ENCODE measurements around the gene ZNF35. TPM values are rescaled to one million over a fixed set of nuclear protein-coding genes. Genes with fewer than 3 reads are reported as not detected.

Gene ZNF35
- total and polyA plus RNA-seq, 2 donors (not counting 3 experiments of a cell fraction or from before 2014, with no cell fraction given): 2.5 to 9.1 TPM

DNA sequence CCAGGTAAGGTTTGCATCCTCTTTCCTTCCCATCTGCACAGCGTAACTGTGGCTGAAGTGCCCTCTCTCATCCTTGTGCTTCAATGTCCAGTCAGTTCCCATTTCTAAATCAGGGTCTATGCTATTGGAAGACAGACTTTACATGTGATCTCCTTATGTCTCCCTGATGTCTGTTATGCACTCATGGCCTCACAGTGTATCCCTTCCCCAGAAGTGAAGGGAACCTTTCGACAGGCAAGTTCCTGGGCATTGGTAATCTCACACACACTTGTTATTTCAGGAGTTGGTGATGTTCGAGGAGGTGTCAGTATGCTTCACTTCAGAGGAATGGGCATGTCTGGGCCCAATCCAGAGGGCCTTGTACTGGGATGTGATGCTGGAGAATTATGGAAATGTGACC is 16.3 kb upstream of the ZNF35 start:
- FAIRE-seq: no peak
- H3K36me3 ChIP-seq (ENCODE audit: control insufficient read depth in 2 of 2, extremely low read depth in 1 of 2, insufficient read depth in 2 of 2, low read length in 2 of 2): peaks cover 3 to 18% of the 10 kb centered on the region in 2 experiments
- CTCF ChIA-PET: no interaction called here

More for the DNA sequence above, 16.3 kb upstream of the ZNF35 start:
- no peak overlapping the region for H3K4me3 ChIP-seq (replicated peaks in 1 of 3; ENCODE audit: insufficient read depth in 1 of 3, low read depth in 1 of 3, low read length in 3 of 3)
- dilution Hi-C loops (cut with MboI; ENCODE audit: extremely low pct_ligation_motif_present, low sequenced_read_pairs): no loop called here
- no peaks in the 10 kb centered on the region for H3K9me1 ChIP-seq (replicated peaks; ENCODE audit: control insufficient read depth, extremely low read depth, insufficient read depth, low read length)
- H4K20me1 ChIP-seq (replicated peaks; ENCODE audit: control insufficient read depth, extremely low read depth, insufficient read depth, low read length): no peaks in the 10 kb centered on the region
- no peak for DNase-seq (ENCODE audit: low read depth, low spot score)
- intact Hi-C loops (cut with micrococcal nuclease): no loop called here
- no peak overlapping the region for H2AFZ ChIP-seq (ENCODE audit: low read depth, low read length)
- H3K9me3 ChIP-seq (replicated peaks; ENCODE audit: control insufficient read depth, insufficient read depth, low read length): no peaks in the 10 kb centered on the region
- POLR2A ChIA-PET: interaction anchor here (0.6 kb wide), 1 partner anchor 354 kb away, joined by 3 read pairs; no protein-coding TSS in a partner anchor
- no peaks in the 10 kb centered on the region for H3K4me1 ChIP-seq (ENCODE audit: control insufficient read depth, extremely low read depth, insufficient read depth, low read length)
- no peak for TF ChIP-seq MYC (IDR thresholded peaks at IDR 0.05; ENCODE audit: low read depth, low read length)
- TF ChIP-seq, protein P1, sequence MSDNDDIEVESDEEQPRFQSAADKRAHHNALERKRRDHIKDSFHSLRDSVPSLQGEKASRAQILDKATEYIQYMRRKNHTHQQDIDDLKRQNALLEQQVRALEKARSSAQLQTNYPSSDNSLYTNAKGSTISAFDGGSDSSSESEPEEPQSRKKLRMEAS (IDR thresholded peaks at IDR 0.05; ENCODE audit: insufficient read depth, insufficient read length): no peak
- TF ChIP-seq FOS (IDR thresholded peaks at IDR 0.05; ENCODE audit: borderline replicate concordance, insufficient read depth, low read length): no peak
- TF ChIP-seq JUN (IDR thresholded peaks at IDR 0.05; ENCODE audit: borderline replicate concordance, insufficient read depth, insufficient read length, low read depth): no peak
- no peak for TF ChIP-seq POLR2AphosphoS5 (IDR thresholded peaks at IDR 0.05; ENCODE audit: insufficient read depth, low read depth, low read length)
- no peak for TF ChIP-seq GATA2 (IDR thresholded peaks at IDR 0.05; ENCODE audit: insufficient read depth, insufficient read length, low read depth, low read length)
- no peak for TF ChIP-seq POLR2A (IDR thresholded peaks at IDR 0.05; ENCODE audit: low read depth, low read length)
- TF ChIP-seq, protein P2, sequence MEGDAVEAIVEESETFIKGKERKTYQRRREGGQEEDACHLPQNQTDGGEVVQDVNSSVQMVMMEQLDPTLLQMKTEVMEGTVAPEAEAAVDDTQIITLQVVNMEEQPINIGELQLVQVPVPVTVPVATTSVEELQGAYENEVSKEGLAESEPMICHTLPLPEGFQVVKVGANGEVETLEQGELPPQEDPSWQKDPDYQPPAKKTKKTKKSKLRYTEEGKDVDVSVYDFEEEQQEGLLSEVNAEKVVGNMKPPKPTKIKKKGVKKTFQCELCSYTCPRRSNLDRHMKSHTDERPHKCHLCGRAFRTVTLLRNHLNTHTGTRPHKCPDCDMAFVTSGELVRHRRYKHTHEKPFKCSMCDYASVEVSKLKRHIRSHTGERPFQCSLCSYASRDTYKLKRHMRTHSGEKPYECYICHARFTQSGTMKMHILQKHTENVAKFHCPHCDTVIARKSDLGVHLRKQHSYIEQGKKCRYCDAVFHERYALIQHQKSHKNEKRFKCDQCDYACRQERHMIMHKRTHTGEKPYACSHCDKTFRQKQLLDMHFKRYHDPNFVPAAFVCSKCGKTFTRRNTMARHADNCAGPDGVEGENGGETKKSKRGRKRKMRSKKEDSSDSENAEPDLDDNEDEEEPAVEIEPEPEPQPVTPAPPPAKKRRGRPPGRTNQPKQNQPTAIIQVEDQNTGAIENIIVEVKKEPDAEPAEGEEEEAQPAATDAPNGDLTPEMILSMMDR (IDR thresholded peaks at IDR 0.05; ENCODE audit: extremely low read depth in 1 of 2, insufficient read depth in 1 of 2, low read depth in 1 of 2, low read length in 2 of 2): no peak
- TF ChIP-seq EZH2 (IDR thresholded peaks at IDR 0.05; ENCODE audit: borderline replicate concordance, low read depth, low read length, severe bottlenecking): no peak
- no peak overlapping the region for H3K27ac ChIP-seq (ENCODE audit: insufficient read depth, low read depth, low read length)
- no peaks in the 10 kb centered on the region for H3K27me3 ChIP-seq (ENCODE audit: control insufficient read depth in 2 of 2, insufficient read depth in 2 of 2, low read length in 2 of 2)
- H3K79me2 ChIP-seq (ENCODE audit: control insufficient read depth, insufficient read depth, low read length): no peaks in the 10 kb centered on the region
- no TSS peak for BruUV-seq (replicated peaks)
- H3K9ac ChIP-seq (replicated peaks; ENCODE audit: extremely low read depth, insufficient read depth, low read length): no peak overlapping the region
- no peak overlapping the region for H3K4me2 ChIP-seq (ENCODE audit: insufficient read depth, low read length)

Data from endothelial cell of umbilical vein (primary cell).